ENCODE measurements around the gene AGPAT4.

DNA sequence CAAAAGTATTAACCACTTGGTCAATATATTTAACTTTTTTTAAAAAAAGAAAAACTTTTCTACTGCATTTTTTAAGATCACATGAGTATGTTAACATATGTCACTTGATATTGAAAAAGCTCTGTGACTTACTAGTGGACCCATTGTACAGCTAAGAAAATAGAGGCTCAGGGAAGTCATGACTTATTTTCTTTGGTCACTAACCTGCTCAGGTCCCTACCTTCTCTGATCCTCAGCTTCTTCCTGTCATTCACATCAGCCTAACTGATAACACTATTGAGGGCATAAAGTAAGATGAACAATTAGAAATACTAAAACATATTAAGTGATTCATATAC, 19.8 kb downstream of the AGPAT4 start:
- TF ChIP-seq, protein P1, sequence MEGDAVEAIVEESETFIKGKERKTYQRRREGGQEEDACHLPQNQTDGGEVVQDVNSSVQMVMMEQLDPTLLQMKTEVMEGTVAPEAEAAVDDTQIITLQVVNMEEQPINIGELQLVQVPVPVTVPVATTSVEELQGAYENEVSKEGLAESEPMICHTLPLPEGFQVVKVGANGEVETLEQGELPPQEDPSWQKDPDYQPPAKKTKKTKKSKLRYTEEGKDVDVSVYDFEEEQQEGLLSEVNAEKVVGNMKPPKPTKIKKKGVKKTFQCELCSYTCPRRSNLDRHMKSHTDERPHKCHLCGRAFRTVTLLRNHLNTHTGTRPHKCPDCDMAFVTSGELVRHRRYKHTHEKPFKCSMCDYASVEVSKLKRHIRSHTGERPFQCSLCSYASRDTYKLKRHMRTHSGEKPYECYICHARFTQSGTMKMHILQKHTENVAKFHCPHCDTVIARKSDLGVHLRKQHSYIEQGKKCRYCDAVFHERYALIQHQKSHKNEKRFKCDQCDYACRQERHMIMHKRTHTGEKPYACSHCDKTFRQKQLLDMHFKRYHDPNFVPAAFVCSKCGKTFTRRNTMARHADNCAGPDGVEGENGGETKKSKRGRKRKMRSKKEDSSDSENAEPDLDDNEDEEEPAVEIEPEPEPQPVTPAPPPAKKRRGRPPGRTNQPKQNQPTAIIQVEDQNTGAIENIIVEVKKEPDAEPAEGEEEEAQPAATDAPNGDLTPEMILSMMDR (conservative IDR thresholded peaks at IDR 0.05; ENCODE audit: low read length) = no peak
- TF ChIP-seq EZH2phosphoT487 (IDR thresholded peaks at IDR 0.05; ENCODE audit: borderline replicate concordance) = no peak
